ENCODE data around the gene SAC3D1. TPM values are rescaled to one million over a fixed set of nuclear protein-coding genes. Genes with fewer than 3 reads are reported as not detected.

The SAC3D1 gene
- total and polyA plus RNA-seq, 2 donors from 2014 or later, result 6.8 to 13.4 TPM

DNA sequence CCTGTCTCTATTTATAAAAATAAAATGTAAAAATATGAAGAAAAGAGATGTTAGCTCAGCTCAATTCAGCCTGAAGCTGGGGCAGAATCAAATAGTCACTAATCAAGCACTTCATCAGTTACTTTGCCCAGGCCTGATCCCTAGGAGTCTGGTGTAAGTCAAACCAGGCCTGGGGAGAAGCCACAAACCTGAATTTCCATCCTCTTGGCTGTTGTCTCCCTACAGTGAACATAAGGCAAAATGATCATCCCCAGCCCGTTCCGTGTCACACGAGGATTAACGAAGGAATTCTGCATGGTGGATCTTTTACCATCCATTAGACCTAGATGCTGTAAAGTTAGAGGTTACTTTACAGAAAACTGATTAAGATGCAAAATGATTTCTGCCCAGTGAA lies 23.8 kb downstream of the SAC3D1 start:
- H3K4me1 ChIP-seq (ENCODE audit: control insufficient read depth in 2 of 3, insufficient read depth in 2 of 3, low read depth in 1 of 3, low read length in 3 of 3), result peaks cover 0 to 2% (median 0%) of the 10 kb centered on the region in 3 donors
- TF ChIP-seq, protein P1, sequence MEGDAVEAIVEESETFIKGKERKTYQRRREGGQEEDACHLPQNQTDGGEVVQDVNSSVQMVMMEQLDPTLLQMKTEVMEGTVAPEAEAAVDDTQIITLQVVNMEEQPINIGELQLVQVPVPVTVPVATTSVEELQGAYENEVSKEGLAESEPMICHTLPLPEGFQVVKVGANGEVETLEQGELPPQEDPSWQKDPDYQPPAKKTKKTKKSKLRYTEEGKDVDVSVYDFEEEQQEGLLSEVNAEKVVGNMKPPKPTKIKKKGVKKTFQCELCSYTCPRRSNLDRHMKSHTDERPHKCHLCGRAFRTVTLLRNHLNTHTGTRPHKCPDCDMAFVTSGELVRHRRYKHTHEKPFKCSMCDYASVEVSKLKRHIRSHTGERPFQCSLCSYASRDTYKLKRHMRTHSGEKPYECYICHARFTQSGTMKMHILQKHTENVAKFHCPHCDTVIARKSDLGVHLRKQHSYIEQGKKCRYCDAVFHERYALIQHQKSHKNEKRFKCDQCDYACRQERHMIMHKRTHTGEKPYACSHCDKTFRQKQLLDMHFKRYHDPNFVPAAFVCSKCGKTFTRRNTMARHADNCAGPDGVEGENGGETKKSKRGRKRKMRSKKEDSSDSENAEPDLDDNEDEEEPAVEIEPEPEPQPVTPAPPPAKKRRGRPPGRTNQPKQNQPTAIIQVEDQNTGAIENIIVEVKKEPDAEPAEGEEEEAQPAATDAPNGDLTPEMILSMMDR (IDR thresholded peaks at IDR 0.05; ENCODE audit: borderline replicate concordance, extremely low read depth, insufficient read depth), result no peak

DNA sequence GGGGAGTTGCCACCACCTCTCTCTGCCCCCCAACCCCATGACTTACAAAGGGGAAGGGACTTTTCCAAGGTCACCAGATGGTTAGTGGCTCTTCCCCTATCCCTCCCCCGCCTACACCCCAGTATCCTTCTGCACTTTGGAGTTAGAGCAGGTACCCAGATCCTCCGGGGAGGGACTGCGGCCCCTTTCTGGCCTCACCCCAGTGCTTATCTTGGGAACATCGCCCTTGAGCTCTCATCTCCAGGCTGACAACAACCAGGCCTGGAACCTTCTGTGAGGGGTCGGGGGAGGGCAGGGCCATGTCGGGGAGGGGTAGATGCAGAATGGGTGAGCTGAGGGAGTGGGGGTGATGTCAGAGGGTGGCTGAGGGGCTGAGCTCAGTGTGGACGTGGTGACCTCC lies 24.8 kb downstream of the SAC3D1 start:
- no peak for FAIRE-seq
- intact Hi-C loops (cut with DNase I), result no loop called here
- no peaks in the 10 kb centered on the region for H3K27me3 ChIP-seq (ENCODE audit: control insufficient read depth, insufficient read depth, low read length)

More for the DNA sequence above, 23.8 kb downstream of the SAC3D1 start:
- intact Hi-C loops (cut with DNase I), result no loop called here
- Histone ChIP-seq H3K9ac (ENCODE audit: low read length in 3 of 3) (no peak overlapping the region), H3K27ac (ENCODE audit: low read depth in 2 of 2, low read length in 2 of 2) (no peak overlapping the region), H3K27me3 (ENCODE audit: control insufficient read depth, insufficient read depth, low read length) (no peaks in the 10 kb centered on the region), H3K4me3 (ENCODE audit: low read length in 3 of 3) (no peak overlapping the region), H3K36me3 (ENCODE audit: control insufficient read depth in 2 of 3, insufficient read depth in 3 of 3, low read length in 3 of 3) (no peaks in the 10 kb centered on the region), H3K9me3 (ENCODE audit: control insufficient read depth in 2 of 3, insufficient read depth in 1 of 3, low read length in 3 of 3) (no peaks in the 10 kb centered on the region)
- FAIRE-seq (no peak), DNase-seq (no peak)

DNA sequence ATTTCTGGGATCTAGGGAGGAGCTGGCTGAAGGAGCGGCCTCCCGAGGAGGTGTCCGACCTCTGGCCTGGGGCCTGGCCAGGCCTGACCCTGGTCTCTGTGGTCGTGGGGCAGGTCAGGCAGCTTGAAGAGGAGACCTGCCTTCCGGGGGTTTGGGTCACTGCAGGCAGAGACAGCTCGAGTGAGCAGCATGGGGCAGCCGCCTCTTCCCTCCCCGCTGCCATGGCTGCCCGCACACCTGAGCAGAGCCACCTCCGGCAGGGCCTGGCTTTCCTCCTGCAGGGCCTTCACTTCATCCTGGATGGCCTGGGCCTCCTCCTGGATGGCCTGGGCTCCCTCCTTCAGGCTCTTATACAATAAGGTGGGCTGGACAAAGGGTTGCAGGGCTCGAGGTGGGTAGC lies 25.3 kb downstream of the SAC3D1 start:
- Histone ChIP-seq H3K36me3 (ENCODE audit: control insufficient read depth in 2 of 3, insufficient read depth in 3 of 3, low read length in 3 of 3) (no peaks in the 10 kb centered on the region), H3K27me3 (ENCODE audit: control insufficient read depth, insufficient read depth, low read length) (no peaks in the 10 kb centered on the region), H3K4me1 (ENCODE audit: control insufficient read depth in 2 of 3, insufficient read depth in 2 of 3, low read depth in 1 of 3, low read length in 3 of 3) (no peaks in the 10 kb centered on the region), H3K27ac (ENCODE audit: low read depth in 2 of 2, low read length in 2 of 2) (no peak overlapping the region), H3K4me3 (ENCODE audit: low read length in 3 of 3) (no peak overlapping the region), H3K9me3 (ENCODE audit: control insufficient read depth in 2 of 3, insufficient read depth in 1 of 3, low read length in 3 of 3) (no peaks in the 10 kb centered on the region), H3K9ac (ENCODE audit: low read length in 3 of 3) (no peak overlapping the region)
- TF ChIP-seq, protein P1 (IDR thresholded peaks at IDR 0.05; ENCODE audit: borderline replicate concordance, extremely low read depth, insufficient read depth), result no peak
- FAIRE-seq (no peak), DNase-seq (no peak)
- intact Hi-C loops (cut with DNase I), result no loop called here

More for the DNA sequence above, 24.8 kb downstream of the SAC3D1 start:
- Histone ChIP-seq H3K4me3 (ENCODE audit: low read length in 3 of 3) (no peak overlapping the region), H3K9ac (ENCODE audit: low read length in 3 of 3) (no peak overlapping the region), H3K4me1 (ENCODE audit: control insufficient read depth in 2 of 3, insufficient read depth in 2 of 3, low read depth in 1 of 3, low read length in 3 of 3) (no peaks in the 10 kb centered on the region), H3K36me3 (ENCODE audit: control insufficient read depth in 2 of 3, insufficient read depth in 3 of 3, low read length in 3 of 3) (no peaks in the 10 kb centered on the region), H3K9me3 (ENCODE audit: control insufficient read depth in 2 of 3, insufficient read depth in 1 of 3, low read length in 3 of 3) (no peaks in the 10 kb centered on the region), H3K27ac (ENCODE audit: low read depth in 2 of 2, low read length in 2 of 2) (no peak overlapping the region)
- no peak for DNase-seq
- TF ChIP-seq, protein P1 (IDR thresholded peaks at IDR 0.05; ENCODE audit: borderline replicate concordance, extremely low read depth, insufficient read depth), result no peak

DNA sequence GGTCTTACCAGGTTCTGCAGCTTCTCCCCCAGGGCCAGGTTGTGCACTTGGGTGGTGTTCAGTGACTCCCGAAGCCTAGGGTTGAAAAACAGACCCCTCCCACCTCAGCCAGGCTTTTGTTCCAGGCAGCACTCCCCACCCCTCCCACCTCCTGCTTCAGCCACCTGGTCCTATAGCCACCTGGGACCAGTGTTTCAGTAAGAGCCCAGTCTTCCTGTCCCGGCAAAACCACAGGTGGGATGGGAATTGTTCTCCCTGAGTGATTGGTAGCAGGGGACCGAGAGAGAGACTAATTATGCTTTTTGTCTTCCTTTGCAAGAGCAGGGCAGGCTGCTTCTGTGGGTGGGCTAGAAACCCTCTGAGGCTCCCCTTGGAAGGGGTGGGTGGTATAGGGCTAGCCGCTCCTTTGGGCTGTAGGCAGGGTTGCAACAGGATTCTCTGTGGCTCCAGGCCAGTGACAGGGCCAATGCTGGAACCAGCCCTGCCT lies 25.8 kb downstream of the SAC3D1 start:
- H3K27ac ChIP-seq (ENCODE audit: low read depth in 2 of 2, low read length in 2 of 2), result no peak overlapping the region
- no peak overlapping the region for H3K9ac ChIP-seq (ENCODE audit: low read length in 3 of 3)
- no peak for DNase-seq
- H3K36me3 ChIP-seq (ENCODE audit: control insufficient read depth in 2 of 3, insufficient read depth in 3 of 3, low read length in 3 of 3), result no peaks in the 10 kb centered on the region
- no peaks in the 10 kb centered on the region for H3K27me3 ChIP-seq (ENCODE audit: control insufficient read depth, insufficient read depth, low read length)
- H3K4me3 ChIP-seq (ENCODE audit: low read length in 3 of 3), result no peak overlapping the region
- intact Hi-C loops (cut with DNase I), result no loop called here
- no peaks in the 10 kb centered on the region for H3K9me3 ChIP-seq (ENCODE audit: control insufficient read depth in 2 of 3, insufficient read depth in 1 of 3, low read length in 3 of 3)
- FAIRE-seq, result no peak
- no peaks in the 10 kb centered on the region for H3K4me1 ChIP-seq (ENCODE audit: control insufficient read depth in 2 of 3, insufficient read depth in 2 of 3, low read depth in 1 of 3, low read length in 3 of 3)
- TF ChIP-seq, protein P1 (IDR thresholded peaks at IDR 0.05; ENCODE audit: borderline replicate concordance, extremely low read depth, insufficient read depth), result no peak
